ENCODE data around the gene ZNF532. TPM values are rescaled to one million over a fixed set of nuclear protein-coding genes. Genes with fewer than 3 reads are reported as not detected.

The ZNF532 gene
- polyA plus RNA-seq, 2 donors = 9.9 to 10.6 TPM

DNA sequence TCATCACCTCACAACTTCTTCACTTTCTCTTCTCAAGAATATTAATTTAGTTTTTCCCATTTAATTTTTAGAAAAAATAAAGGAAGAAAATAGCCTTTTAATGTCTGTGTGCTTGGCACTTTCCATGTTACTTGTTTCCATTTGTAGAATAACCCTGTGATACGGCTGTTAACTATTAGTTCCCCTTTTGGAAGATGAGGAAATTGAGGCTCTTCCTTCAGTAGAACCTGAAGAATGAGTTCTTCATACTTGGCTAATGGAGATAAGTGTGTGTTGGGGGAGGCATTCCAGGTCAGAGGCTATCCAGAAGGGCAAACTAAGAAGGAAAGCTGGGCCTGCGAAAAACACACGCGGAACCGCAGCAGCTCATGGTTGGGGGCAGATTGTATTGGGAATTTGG, 38.3 kb downstream of the ZNF532 start:
- Histone ChIP-seq H3K27me3 (ENCODE audit: control insufficient read depth in 1 of 2, insufficient read depth in 2 of 2, low read length in 2 of 2) (no peaks in the 10 kb centered on the region), H3K9me3 (ENCODE audit: control insufficient read depth in 2 of 2, insufficient read depth in 1 of 2, low read depth in 1 of 2, low read length in 1 of 2) (no peaks in the 10 kb centered on the region), H3K4me1 (ENCODE audit: control insufficient read depth in 2 of 2, insufficient read depth in 2 of 2, low read length in 1 of 2) (no peaks in the 10 kb centered on the region), H3K4me3 (ENCODE audit: low read depth in 1 of 2, low read length in 2 of 2) (no peak overlapping the region), H3K27ac (ENCODE audit: low read depth in 2 of 2, low read length in 1 of 2) (no peak overlapping the region), H3K36me3 (ENCODE audit: control insufficient read depth in 2 of 2, insufficient read depth in 2 of 2, low read length in 1 of 2) (no peaks in the 10 kb centered on the region)
- WGBS, 2 donors = 89 to 91% methylated on average over 5 of the region's 5 CpGs

DNA sequence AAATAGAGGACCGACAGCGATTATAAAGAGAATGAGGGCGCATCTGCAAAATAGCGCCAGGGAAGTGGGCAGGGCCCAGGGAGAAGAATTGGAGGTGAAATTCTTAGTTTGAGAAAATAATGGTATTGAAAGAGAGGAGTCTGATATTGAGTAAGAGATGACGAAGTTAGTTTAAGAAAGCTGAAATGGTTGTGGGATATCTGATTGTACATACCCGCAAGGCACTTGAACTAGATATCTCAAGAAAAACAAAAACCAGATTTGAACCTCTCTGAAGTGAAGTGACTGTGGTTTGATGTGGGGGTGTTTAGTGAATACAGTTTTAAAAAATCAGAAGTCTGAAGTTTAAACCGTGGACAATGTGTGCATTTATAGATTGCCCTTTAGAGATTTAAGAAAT, 38.9 kb downstream of the ZNF532 start:
- H3K4me1 ChIP-seq (ENCODE audit: control insufficient read depth in 2 of 2, insufficient read depth in 2 of 2, low read length in 1 of 2) = no peaks in the 10 kb centered on the region
- H3K27me3 ChIP-seq (ENCODE audit: control insufficient read depth in 1 of 2, insufficient read depth in 2 of 2, low read length in 2 of 2) = no peaks in the 10 kb centered on the region
- H3K9me3 ChIP-seq (ENCODE audit: control insufficient read depth in 2 of 2, insufficient read depth in 1 of 2, low read depth in 1 of 2, low read length in 1 of 2) = no peaks in the 10 kb centered on the region
- H3K36me3 ChIP-seq (ENCODE audit: control insufficient read depth in 2 of 2, insufficient read depth in 2 of 2, low read length in 1 of 2) = no peaks in the 10 kb centered on the region
- H3K27ac ChIP-seq (ENCODE audit: low read depth in 2 of 2, low read length in 1 of 2) = no peak overlapping the region
- WGBS, 2 donors = 96% methylated on average over 7 of the region's 7 CpGs
- H3K4me3 ChIP-seq (ENCODE audit: low read depth in 1 of 2, low read length in 2 of 2) = no peak overlapping the region

- 92 to 93% methylated on average over 10 of the region's 10 CpGs for WGBS, 2 donors
- Histone ChIP-seq H3K9me3 (ENCODE audit: control insufficient read depth in 2 of 2, insufficient read depth in 1 of 2, low read depth in 1 of 2, low read length in 1 of 2) (no peaks in the 10 kb centered on the region), H3K27ac (ENCODE audit: low read depth in 2 of 2, low read length in 1 of 2) (no peak overlapping the region), H3K4me3 (ENCODE audit: low read depth in 1 of 2, low read length in 2 of 2) (no peak overlapping the region), H3K4me1 (ENCODE audit: control insufficient read depth in 2 of 2, insufficient read depth in 2 of 2, low read length in 1 of 2) (peaks cover 2% of the 10 kb centered on the region in 2 donors), H3K27me3 (ENCODE audit: control insufficient read depth in 1 of 2, insufficient read depth in 2 of 2, low read length in 2 of 2) (no peaks in the 10 kb centered on the region), H3K36me3 (ENCODE audit: control insufficient read depth in 2 of 2, insufficient read depth in 2 of 2, low read length in 1 of 2) (no peaks in the 10 kb centered on the region)
These were observed 41.2 kb downstream of the ZNF532 start for GRCh38 chr18:58905777-58906428.

DNA sequence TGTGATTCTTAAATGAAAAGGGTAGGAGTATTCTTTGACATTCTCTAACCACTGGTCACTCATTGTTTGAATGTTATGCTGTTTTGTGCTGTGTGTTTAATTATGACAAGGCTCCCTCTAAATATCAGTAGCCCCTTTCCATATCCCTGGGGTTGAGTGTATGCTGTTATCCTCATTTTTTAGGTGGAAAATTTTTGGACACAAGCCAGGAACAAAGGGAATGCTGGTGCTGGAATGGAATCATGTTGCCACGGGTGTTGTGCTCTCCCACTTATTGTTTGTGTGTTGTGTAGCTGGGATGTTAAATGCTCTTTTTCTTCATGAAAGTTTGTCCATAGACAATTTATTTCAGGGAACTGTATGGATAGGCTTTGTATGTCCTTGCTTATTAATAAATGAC, 43.3 kb downstream of the ZNF532 start:
- Histone ChIP-seq H3K4me1 (ENCODE audit: control insufficient read depth in 2 of 2, insufficient read depth in 2 of 2, low read length in 1 of 2) (peaks cover 4% of the 10 kb centered on the region in 2 donors), H3K27me3 (ENCODE audit: control insufficient read depth in 1 of 2, insufficient read depth in 2 of 2, low read length in 2 of 2) (no peaks in the 10 kb centered on the region), H3K9me3 (ENCODE audit: control insufficient read depth in 2 of 2, insufficient read depth in 1 of 2, low read depth in 1 of 2, low read length in 1 of 2) (no peaks in the 10 kb centered on the region), H3K4me3 (ENCODE audit: low read depth in 1 of 2, low read length in 2 of 2) (no peak overlapping the region), H3K27ac (ENCODE audit: low read depth in 2 of 2, low read length in 1 of 2) (no peak overlapping the region), H3K36me3 (ENCODE audit: control insufficient read depth in 2 of 2, insufficient read depth in 2 of 2, low read length in 1 of 2) (no peaks in the 10 kb centered on the region)
- WGBS, 2 donors = 53 to 63% methylated on average over 1 of the region's 1 CpG

DNA sequence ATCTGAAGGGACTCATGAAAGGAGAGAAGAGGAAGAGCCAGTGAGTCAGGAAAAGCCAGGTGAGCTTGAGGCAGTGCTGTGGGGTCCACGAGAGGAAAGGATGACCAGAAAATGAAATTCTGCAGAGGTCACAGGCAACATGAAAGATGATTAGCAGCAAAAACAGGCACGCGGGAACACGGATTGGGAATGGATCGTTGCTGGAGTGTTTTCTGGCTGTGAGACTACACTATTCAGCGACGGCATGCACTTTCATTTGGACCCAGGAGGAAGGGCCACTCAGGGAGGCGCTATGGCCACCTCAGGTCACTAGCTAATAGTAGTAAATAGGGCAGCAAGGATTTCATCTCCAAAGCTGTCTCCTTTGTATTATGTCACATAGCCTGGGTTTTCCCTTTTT, 44.8 kb downstream of the ZNF532 start:
- Histone ChIP-seq H3K27ac (ENCODE audit: low read depth in 2 of 2, low read length in 1 of 2) (no peak overlapping the region), H3K36me3 (ENCODE audit: control insufficient read depth in 2 of 2, insufficient read depth in 2 of 2, low read length in 1 of 2) (no peaks in the 10 kb centered on the region)
- 89 to 91% methylated on average over 8 of the region's 8 CpGs for WGBS, 2 donors

DNA sequence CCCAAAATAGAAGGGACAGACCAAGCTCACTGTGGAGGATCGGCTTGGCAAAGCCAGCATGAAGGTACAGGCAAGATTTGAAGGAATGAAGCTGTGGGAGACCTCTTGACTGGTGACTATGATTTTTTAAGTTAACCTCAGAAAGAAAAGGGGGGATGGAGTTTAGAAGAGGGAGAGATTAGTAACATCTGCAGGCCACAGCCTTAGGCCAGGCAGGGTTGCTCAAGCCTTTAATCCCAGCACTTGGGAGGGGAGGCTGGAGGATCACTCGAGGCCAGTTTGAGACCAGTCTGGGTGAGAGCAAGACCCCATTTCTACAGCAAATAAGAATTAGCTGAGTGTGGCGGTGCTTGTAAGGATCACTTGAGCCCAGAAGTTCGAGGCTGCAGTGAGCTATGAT, 46.6 kb downstream of the ZNF532 start:
- Histone ChIP-seq H3K4me3 (ENCODE audit: low read depth in 1 of 2, low read length in 2 of 2) (no peak overlapping the region), H3K27me3 (ENCODE audit: control insufficient read depth in 1 of 2, insufficient read depth in 2 of 2, low read length in 2 of 2) (no peaks in the 10 kb centered on the region), H3K36me3 (ENCODE audit: control insufficient read depth in 2 of 2, insufficient read depth in 2 of 2, low read length in 1 of 2) (peaks cover 0 to 3% of the 10 kb centered on the region in 2 donors), H3K4me1 (ENCODE audit: control insufficient read depth in 2 of 2, insufficient read depth in 2 of 2, low read length in 1 of 2) (peaks cover 4% of the 10 kb centered on the region in 2 donors), H3K27ac (ENCODE audit: low read depth in 2 of 2, low read length in 1 of 2) (no peak overlapping the region), H3K9me3 (ENCODE audit: control insufficient read depth in 2 of 2, insufficient read depth in 1 of 2, low read depth in 1 of 2, low read length in 1 of 2) (no peaks in the 10 kb centered on the region)
- 75 to 79% methylated on average over 4 of the region's 4 CpGs for WGBS, 2 donors

More for the DNA sequence above, 44.8 kb downstream of the ZNF532 start:
- no peak overlapping the region for H3K4me3 ChIP-seq (ENCODE audit: low read depth in 1 of 2, low read length in 2 of 2)
- H3K27me3 ChIP-seq (ENCODE audit: control insufficient read depth in 1 of 2, insufficient read depth in 2 of 2, low read length in 2 of 2) = no peaks in the 10 kb centered on the region
- H3K4me1 ChIP-seq (ENCODE audit: control insufficient read depth in 2 of 2, insufficient read depth in 2 of 2, low read length in 1 of 2) = peaks cover 4% of the 10 kb centered on the region in 2 donors
- H3K9me3 ChIP-seq (ENCODE audit: control insufficient read depth in 2 of 2, insufficient read depth in 1 of 2, low read depth in 1 of 2, low read length in 1 of 2) = no peaks in the 10 kb centered on the region

- Histone ChIP-seq H3K4me1 (ENCODE audit: control insufficient read depth in 2 of 2, insufficient read depth in 2 of 2, low read length in 1 of 2) (peaks cover 4% of the 10 kb centered on the region in 2 donors), H3K9me3 (ENCODE audit: control insufficient read depth in 2 of 2, insufficient read depth in 1 of 2, low read depth in 1 of 2, low read length in 1 of 2) (no peaks in the 10 kb centered on the region), H3K27me3 (ENCODE audit: control insufficient read depth in 1 of 2, insufficient read depth in 2 of 2, low read length in 2 of 2) (no peaks in the 10 kb centered on the region), H3K27ac (ENCODE audit: low read depth in 2 of 2, low read length in 1 of 2) (peak overlapping the region in 1 of 2 donors; percentile 22), H3K4me3 (ENCODE audit: low read depth in 1 of 2, low read length in 2 of 2) (no peak overlapping the region), H3K36me3 (ENCODE audit: control insufficient read depth in 2 of 2, insufficient read depth in 2 of 2, low read length in 1 of 2) (peaks cover 0 to 3% of the 10 kb centered on the region in 2 donors)
- WGBS, 2 donors = 46 to 55% methylated on average over 8 of the region's 8 CpGs
These were observed 47.1 kb downstream of the ZNF532 start for GRCh38 chr18:58911766-58912165.

DNA sequence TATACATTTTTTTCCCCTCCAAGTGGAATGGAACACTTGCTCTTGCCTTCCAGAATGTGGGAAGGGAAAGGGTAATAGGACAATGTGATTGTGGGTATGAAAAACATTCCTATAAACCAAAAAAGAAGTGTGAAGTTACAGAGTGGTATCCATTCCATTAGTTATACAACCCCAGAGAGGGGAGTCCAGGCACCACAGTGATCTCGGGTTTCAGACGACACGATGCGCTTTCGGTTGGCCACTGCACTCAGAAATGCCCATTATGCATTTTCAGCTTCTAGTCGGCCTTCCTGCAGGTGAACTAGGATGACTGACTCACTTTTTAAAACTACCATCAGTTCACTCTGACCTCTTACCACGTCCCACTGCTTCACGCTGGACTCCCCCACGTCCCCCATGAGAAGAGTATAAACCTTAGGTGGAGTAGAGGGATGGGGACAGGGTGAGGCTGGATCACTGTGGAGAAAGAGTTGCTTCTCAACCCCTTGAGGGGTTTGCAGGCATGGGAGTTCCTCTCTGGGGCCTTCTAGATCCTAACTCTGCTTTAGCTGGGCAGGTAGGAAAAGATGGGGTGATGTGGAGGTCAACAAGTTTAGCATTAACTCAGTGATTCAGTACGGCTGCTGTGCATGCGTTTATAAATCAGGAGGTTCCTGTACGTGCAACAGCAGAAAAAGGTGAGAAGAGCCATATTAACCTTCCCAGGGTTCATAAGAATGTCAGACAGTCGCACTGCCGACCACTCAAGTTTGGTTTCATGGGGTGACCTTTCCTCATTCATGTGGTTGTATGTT, 50.5 kb downstream of the ZNF532 start:
- Histone ChIP-seq H3K27me3 (ENCODE audit: control insufficient read depth in 1 of 2, insufficient read depth in 2 of 2, low read length in 2 of 2) (no peaks in the 10 kb centered on the region), H3K4me3 (ENCODE audit: low read depth in 1 of 2, low read length in 2 of 2) (no peak overlapping the region), H3K27ac (ENCODE audit: low read depth in 2 of 2, low read length in 1 of 2) (no peak overlapping the region), H3K36me3 (ENCODE audit: control insufficient read depth in 2 of 2, insufficient read depth in 2 of 2, low read length in 1 of 2) (peaks cover 15 to 19% of the 10 kb centered on the region in 2 donors), H3K4me1 (ENCODE audit: control insufficient read depth in 2 of 2, insufficient read depth in 2 of 2, low read length in 1 of 2) (peaks cover 4 to 5% of the 10 kb centered on the region in 2 donors), H3K9me3 (ENCODE audit: control insufficient read depth in 2 of 2, insufficient read depth in 1 of 2, low read depth in 1 of 2, low read length in 1 of 2) (no peaks in the 10 kb centered on the region)
- 92 to 93% methylated on average over 14 of the region's 14 CpGs for WGBS, 2 donors

- peaks cover under 1 to 3% of the 10 kb centered on the region in 2 donors for H3K4me1 ChIP-seq (ENCODE audit: control insufficient read depth in 2 of 2, insufficient read depth in 2 of 2, low read length in 1 of 2)
- no peaks in the 10 kb centered on the region for H3K9me3 ChIP-seq (ENCODE audit: control insufficient read depth in 2 of 2, insufficient read depth in 1 of 2, low read depth in 1 of 2, low read length in 1 of 2)
- H3K4me3 ChIP-seq (ENCODE audit: low read depth in 1 of 2, low read length in 2 of 2) = no peak overlapping the region
- 50 to 64% methylated on average over 1 of the region's 1 CpG for WGBS, 2 donors
- no peak overlapping the region for H3K27ac ChIP-seq (ENCODE audit: low read depth in 2 of 2, low read length in 1 of 2)
- H3K36me3 ChIP-seq (ENCODE audit: control insufficient read depth in 2 of 2, insufficient read depth in 2 of 2, low read length in 1 of 2) = peaks cover 15 to 19% of the 10 kb centered on the region in 2 donors
- H3K27me3 ChIP-seq (ENCODE audit: control insufficient read depth in 1 of 2, insufficient read depth in 2 of 2, low read length in 2 of 2) = no peaks in the 10 kb centered on the region
These were observed 51.3 kb downstream of the ZNF532 start for GRCh38 chr18:58915995-58916394.

Data from esophagus (tissue), 2 donors.